Measurements from ENCODE around the gene TMEM184B. TPM values are rescaled to one million over a fixed set of nuclear protein-coding genes. Genes with fewer than 3 reads are reported as not detected.

TMEM184B gene
- total and polyA plus RNA-seq, 2 experiments from 2014 or later, result 42.2 to 95.1 TPM

GRCh38 chr22:38244106-38244505, 28.7 kb downstream of the TMEM184B start (continued):
- TF ChIP-seq ZNF462 (CRISPR knock-in tag; IDR thresholded peaks at IDR 0.05), result no peak

GRCh38 chr22:38243007-38243765, 29.6 kb downstream of the TMEM184B start:
- H3K9me2 ChIP-seq (ENCODE audit: insufficient read depth), result no peaks in the 10 kb centered on the region
- Mint-ChIP-seq H3K4me3 (no peak overlapping the region), H3K9me3 (no peaks in the 10 kb centered on the region), H3K27me3 (ENCODE audit: insufficient read depth, low read depth, poor library complexity) (peaks cover 10% of the 10 kb centered on the region), H3K27ac (no peak overlapping the region), H3K36me3 (ENCODE audit: low read depth) (peaks cover 23% of the 10 kb centered on the region), H3K4me1 (peaks cover 31% of the 10 kb centered on the region)
- no peak overlapping the region for H3K4me2 ChIP-seq
- no peak for DNase-seq (ENCODE audit: low spot score)
- TF ChIP-seq REST (IDR thresholded peaks at IDR 0.05; ENCODE audit: unreplicated experiment), result no peak
- no peak for TF ChIP-seq ZNF331 (CRISPR knock-in tag; IDR thresholded peaks at IDR 0.05; ENCODE audit: low read depth)
- no peak for TF ChIP-seq NANOG (IDR thresholded peaks at IDR 0.05; ENCODE audit: borderline replicate concordance)
- TF ChIP-seq JUNB (IDR thresholded peaks at IDR 0.05; ENCODE audit: unreplicated experiment), result no peak
- TF ChIP-seq ZNF114 (CRISPR knock-in tag; IDR thresholded peaks at IDR 0.05), result no peak
- no peak for TF ChIP-seq CTCF (conservative IDR thresholded peaks at IDR 0.05; ENCODE audit: low read depth in 2 of 2)
- no peak for TF ChIP-seq POLR2AphosphoS5 (IDR thresholded peaks at IDR 0.05; ENCODE audit: low read depth)
- H3K4me1 ChIP-seq (ENCODE audit: insufficient read depth), result 0 out of 2 replicates have a peak, but pooled peaks cover 2% of the 10 kb centered on the region
- peak; percentile 13; the same call in 2 of the 3 replicates for ATAC-seq
- no peaks in the 10 kb centered on the region for H3F3A ChIP-seq (replicated peaks; ENCODE audit: low read depth)
- H2AFZ ChIP-seq, result no peak overlapping the region
- H3K27me3 ChIP-seq (ENCODE audit: insufficient read depth), result no peaks in the 10 kb centered on the region
- H3K27ac ChIP-seq (ENCODE audit: low read depth), result peak overlapping the region; percentile 79; the same call in 1 of the 2 replicates
- peaks cover 8% of the 10 kb centered on the region; the same call in 1 of the 2 replicates for H4K20me1 ChIP-seq (replicated peaks; ENCODE audit: insufficient read depth)
- no peaks in the 10 kb centered on the region for H3K36me3 ChIP-seq (ENCODE audit: insufficient read depth)
- H3K4me3 ChIP-seq, result no peak overlapping the region
- peaks cover 2% of the 10 kb centered on the region; the same call in 1 of the 2 replicates for H3K79me2 ChIP-seq (replicated peaks; ENCODE audit: insufficient read depth)

All from GM23338 (cell line).